ENCODE data around the gene ATG4D.
"Not testable (repeated sequence)": the region's sequence is repeated elsewhere in the genome, so short reads cannot be mapped to it uniquely, and the experiment has no call there.

Gene ATG4D

GRCh38 chr19:10551006-10551405 is 7.3 kb downstream of the ATG4D start:
- DNase-seq (ENCODE audit: low spot score); FAIRE-seq: not testable (repeated sequence)

- DNase-seq (ENCODE audit: low spot score) (no peak), FAIRE-seq (no peak)
These were observed 8.1 kb downstream of the ATG4D start for GRCh38 chr19:10551698-10552301.

- no peak for DNase-seq (ENCODE audit: low spot score)
- no peak for FAIRE-seq
These were observed 8.9 kb downstream of the ATG4D start for GRCh38 chr19:10552510-10553053.

GRCh38 chr19:10553087-10553667 is 9.5 kb downstream of the ATG4D start:
- DNase-seq (ENCODE audit: low spot score) (no peak), FAIRE-seq (no peak)

- FAIRE-seq (no peak), DNase-seq (ENCODE audit: low spot score) (no peak)
These were observed 10.3 kb downstream of the ATG4D start for GRCh38 chr19:10553943-10554381.

GRCh38 chr19:10554760-10555609 is 11.3 kb downstream of the ATG4D start:
- FAIRE-seq: no peak
- no peak for DNase-seq (ENCODE audit: low spot score)

DNA sequence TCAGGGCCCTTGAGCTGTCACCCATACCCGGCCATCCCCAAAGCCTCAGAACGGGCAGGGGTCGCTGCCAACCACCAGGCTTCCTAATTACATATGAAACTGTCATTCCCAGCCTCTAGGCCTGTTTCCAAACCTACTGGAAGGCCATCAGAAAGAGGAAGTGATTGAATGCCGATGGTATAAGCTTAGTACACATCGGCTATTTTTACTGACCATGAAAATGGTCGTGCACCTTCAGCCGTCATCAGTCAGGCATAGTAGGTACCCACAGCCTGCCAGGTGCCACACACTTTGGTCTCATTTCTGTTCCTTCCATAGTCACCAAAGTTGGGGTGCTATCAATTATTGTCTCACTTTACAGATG is 11.9 kb downstream of the ATG4D start:
- no peak for DNase-seq (ENCODE audit: low spot score)
- no peak for FAIRE-seq

- no peak for FAIRE-seq
- DNase-seq (ENCODE audit: low spot score): no peak
These were observed 14.0 kb downstream of the ATG4D start for GRCh38 chr19:10557603-10558197.

DNA sequence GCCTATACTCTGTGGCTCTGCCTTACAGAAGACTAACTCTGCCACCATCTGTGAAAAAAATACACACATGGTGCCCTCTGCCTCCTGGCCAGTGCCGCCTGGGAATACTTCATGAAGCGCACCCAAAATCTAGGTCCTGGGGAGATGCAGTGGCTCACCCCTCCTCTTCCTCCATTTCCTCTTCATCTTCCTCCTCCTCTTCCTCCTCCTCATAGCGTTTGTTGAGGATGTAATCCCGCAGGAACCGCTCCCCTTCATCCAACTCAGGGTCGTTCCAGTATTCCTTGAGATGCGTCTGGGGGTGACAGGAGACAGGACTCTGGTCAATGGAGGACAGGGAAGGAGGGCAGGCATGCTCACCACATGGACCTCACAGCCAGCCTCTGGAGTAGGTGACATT is 16.4 kb downstream of the ATG4D start:
- no peak for DNase-seq (ENCODE audit: low spot score)
- no peak for FAIRE-seq

- FAIRE-seq: no peak
- DNase-seq (ENCODE audit: low spot score): no peak
These were observed 18.9 kb downstream of the ATG4D start for GRCh38 chr19:10562609-10563008.

DNA sequence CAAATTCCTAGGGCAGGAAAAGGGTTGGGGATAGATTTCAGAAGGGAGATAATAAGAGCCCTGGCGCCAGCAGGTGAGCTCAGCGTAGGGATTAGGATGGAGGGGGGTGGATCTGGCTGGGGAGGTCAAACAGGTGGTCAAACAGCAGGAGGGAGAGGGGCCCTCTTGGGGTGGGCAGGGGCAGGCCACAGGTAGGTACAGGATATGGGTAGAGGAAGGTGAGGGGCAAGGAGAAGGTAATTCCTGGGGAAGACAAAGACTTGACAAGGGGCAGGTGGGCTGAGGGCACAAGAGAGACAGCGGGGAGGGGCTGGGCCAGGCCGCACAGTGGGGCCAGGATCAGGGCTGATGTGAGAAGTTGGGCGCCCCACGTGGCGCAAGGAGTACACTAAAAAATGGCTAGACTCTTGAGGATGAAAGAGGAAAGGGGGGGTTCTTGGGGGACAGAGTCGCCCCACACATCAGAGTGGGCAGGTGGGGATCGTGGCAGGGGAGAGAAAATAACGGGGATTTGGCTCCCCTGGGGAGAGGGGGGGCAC is 21.4 kb downstream of the ATG4D start:
- peak; percentile 8 for DNase-seq (ENCODE audit: low spot score)
- FAIRE-seq: no peak

GRCh38 chr19:10565567-10566407 is 22.1 kb downstream of the ATG4D start, which contains the start of gene KRI1:
Gene KRI1 (minus strand): TSS chr19:10566010. CDS start chr19:10565999, 11 bp downstream.
- FAIRE-seq (peak; percentile 15), DNase-seq (ENCODE audit: low spot score) (peak; percentile 94)

DNA sequence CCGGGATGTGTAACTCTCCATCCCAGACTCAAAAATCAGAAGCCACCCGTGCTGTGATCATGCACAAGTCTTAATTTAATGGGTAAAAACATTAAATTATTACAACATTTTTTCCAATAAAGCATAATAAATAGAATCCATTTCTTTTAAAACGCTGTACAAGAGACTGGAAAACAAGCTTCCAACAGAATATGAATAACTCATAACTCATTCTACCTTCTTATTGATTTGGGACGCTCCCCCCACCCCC is 22.6 kb downstream of the ATG4D start:
- DNase-seq (ENCODE audit: low spot score) (no peak), FAIRE-seq (no peak)

DNA sequence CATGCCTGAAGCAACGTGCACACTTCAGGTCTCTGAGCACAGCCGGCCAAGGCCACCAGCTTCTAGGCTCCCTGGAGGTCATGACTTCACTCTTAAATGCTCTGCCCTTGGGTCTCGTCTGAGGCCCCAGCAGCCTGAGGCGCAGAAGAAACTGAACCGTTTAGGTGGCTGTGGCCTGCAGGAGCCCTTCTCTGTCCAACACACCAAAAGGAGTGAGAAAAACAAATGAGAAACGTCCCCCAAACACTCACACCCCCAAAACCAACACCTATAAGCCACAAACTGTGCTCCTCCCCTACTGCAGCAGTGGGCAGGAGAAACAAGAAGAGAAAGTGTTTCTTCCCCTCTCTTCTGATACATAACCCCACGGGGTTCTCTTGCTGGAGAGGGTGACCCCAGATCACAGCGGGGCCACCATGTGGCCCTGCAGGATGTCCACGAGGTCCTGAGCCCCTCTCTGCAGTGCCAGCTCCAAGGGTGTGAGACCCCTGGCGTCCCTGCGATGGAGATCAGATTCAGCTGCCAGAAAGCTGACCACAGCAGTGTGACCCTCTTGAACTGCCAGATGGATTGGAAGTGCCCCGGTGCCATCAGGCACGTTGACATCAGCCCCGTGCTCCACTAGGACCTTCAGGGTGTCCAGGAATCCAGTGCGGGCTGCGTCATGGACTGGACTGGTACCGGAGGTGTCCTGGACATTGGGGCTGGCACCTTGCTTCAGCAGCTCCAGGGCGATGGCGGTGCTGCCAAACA is 23.1 kb downstream of the ATG4D start:
- FAIRE-seq (no peak), DNase-seq (ENCODE audit: low spot score) (no peak)

DNA sequence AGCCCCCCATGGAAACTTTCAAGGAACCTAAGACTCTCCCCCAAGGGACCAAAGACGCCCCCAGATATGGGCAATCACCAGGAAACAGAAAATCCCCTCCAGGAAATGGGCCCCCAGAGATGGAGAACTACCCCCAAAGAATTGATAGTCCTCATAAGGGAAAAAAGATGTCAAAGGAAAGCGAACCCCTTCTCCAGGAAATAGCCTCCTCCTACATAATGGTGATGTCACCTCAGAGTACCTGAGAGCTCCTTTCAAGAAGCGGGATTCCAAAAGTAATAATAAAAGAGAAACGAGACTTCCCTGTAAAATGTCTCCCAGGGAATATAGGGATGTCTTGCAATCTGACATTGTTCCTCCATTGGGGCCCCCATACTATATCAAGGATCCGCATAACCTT is 24.0 kb downstream of the ATG4D start:
- FAIRE-seq (no peak), DNase-seq (ENCODE audit: low spot score) (no peak)

GRCh38 chr19:10568062-10568825 is 24.5 kb downstream of the ATG4D start:
- DNase-seq (ENCODE audit: low spot score): no peak
- no peak for FAIRE-seq

DNA sequence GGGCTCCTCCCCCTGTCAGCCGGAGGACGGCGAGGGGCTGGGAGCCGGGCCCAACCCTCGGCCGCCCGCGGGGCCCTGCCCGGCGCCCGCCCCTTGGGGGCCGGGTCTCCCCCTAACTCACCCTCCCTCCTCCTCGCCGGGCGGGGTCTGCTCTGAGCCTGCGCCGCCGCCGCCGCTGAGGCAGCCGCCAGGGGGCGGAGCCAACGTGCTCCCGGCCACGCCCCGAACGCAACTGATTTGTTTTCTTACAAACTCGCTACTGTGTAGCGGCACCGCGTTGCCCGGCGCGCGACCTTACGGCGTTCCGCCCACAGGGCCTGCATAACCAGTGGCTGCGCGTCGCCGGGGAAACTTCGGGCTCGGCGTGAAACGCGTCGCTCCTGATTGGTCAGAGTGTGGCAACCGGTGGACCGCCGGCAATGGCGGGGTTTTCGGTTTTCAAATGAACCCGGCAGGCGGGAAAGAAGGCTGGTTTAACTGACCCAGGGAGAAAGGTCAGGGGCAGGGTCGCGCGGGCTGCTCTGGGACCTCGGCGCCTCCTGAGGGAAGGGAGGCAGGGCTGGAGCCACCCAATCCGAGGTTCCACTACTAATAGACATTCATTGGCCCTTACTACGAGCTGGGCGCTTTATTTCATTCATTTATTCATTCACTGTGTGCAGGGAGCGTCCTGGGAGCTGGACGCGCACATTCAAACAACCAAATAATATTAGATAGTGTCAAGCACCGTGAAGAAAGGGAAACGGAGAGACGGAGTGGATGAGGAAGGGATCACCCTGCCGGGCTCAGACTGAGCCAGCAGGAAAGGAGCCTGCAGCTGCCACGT is 25.3 kb downstream of the ATG4D start, which contains the start of gene CDKN2D:
TSS of gene CDKN2D (minus strand) at position 154 of the 826 bp plus-strand sequence. CDS start 326 bp downstream, outside the sequence.
- DNase-seq (ENCODE audit: low spot score) (peak; percentile 98), FAIRE-seq (peak; percentile 84)

GRCh38 chr19:10573793-10574192 is 30.1 kb downstream of the ATG4D start:
- FAIRE-seq; DNase-seq (ENCODE audit: low spot score): not testable (repeated sequence)

Data from RCC 7860 (cell line).